DMS79 (cell line): ENCODE data around the gene USP2.

Source experiments
- DNase-seq: peaks from one replicate; lab custom pipeline; 2025; lab: John Stamatoyannopoulos, UW

The USP2 gene

GRCh38 chr11:119376197-119376847, 5.2 kb downstream of the USP2 start:
- peak; percentile 80 for DNase-seq

GRCh38 chr11:119375337-119376196, 5.9 kb downstream of the USP2 start:
- no peak for DNase-seq

- DNase-seq, result no peak
Measured at GRCh38 chr11:119374632-119375336, 6.7 kb downstream of the USP2 start.

GRCh38 chr11:119373921-119374631, 7.4 kb downstream of the USP2 start:
- DNase-seq, result peak; percentile 72

GRCh38 chr11:119373059-119373920, 8.2 kb downstream of the USP2 start:
- DNase-seq, result no peak

GRCh38 chr11:119372260-119373058, 9.0 kb downstream of the USP2 start:
- no peak for DNase-seq

- DNase-seq, result no peak
Measured at GRCh38 chr11:119371778-119372182, 9.7 kb downstream of the USP2 start.

- DNase-seq, result no peak
Measured at GRCh38 chr11:119371067-119371601, 10.4 kb downstream of the USP2 start.

- no peak for DNase-seq
Measured at GRCh38 chr11:119370486-119371046, 10.9 kb downstream of the USP2 start.

GRCh38 chr11:119369132-119369925, 12.2 kb downstream of the USP2 start:
- no peak for DNase-seq

GRCh38 chr11:119368121-119369034, 13.1 kb downstream of the USP2 start:
- peak; percentile 81 for DNase-seq

GRCh38 chr11:119367661-119368120, 13.8 kb downstream of the USP2 start:
- no peak for DNase-seq

- DNase-seq, result no peak
Measured at GRCh38 chr11:119366690-119367620, 14.5 kb downstream of the USP2 start.

GRCh38 chr11:119365071-119365591, 16.4 kb downstream of the USP2 start:
- DNase-seq, result no peak

GRCh38 chr11:119363851-119364590, 17.5 kb downstream of the USP2 start:
- DNase-seq, result peak; percentile 19
